GM04504 (cell line): Measurements from ENCODE around the gene CNFN.
A peak's percentile ranks its signal among the peaks of the same experiment; 100 is the strongest.

Experiments used
- DNase-seq: peaks from one replicate; pipeline ENCODE4 v3.0.0-alpha.2; 2012; ENCODE audit warnings: low read depth

Gene CNFN

GRCh38 chr19:42389899-42390298 lies at the start of gene CNFN:
TSS of gene CNFN (minus strand) at chr19:42390297. CDS start at chr19:42389037, 1,260 bp downstream.
- no peak for DNase-seq

GRCh38 chr19:42436006-42436405 lies 45.9 kb upstream of the CNFN start:
- no peak for DNase-seq

GRCh38 chr19:42435316-42435715 lies 45.2 kb upstream of the CNFN start:
- DNase-seq, result no peak

GRCh38 chr19:42433503-42434260 lies 43.6 kb upstream of the CNFN start:
- no peak for DNase-seq

GRCh38 chr19:42431486-42431885 lies 41.4 kb upstream of the CNFN start:
- no peak for DNase-seq

GRCh38 chr19:42428676-42429075 lies 38.6 kb upstream of the CNFN start:
- no peak for DNase-seq

- DNase-seq, result no peak
These were observed 37.2 kb upstream of the CNFN start, which contains the start of gene LIPE for GRCh38 chr19:42427313-42427712. TSS of gene LIPE (minus strand) at chr19:42427388. CDS start at chr19:42427149, 239 bp downstream.

- no peak for DNase-seq
These were observed 36.5 kb upstream of the CNFN start for GRCh38 chr19:42426643-42427042.

- DNase-seq, result no peak
These were observed 34.6 kb upstream of the CNFN start for GRCh38 chr19:42424712-42425131.

GRCh38 chr19:42424345-42424707 lies 34.2 kb upstream of the CNFN start:
- no peak for DNase-seq

- DNase-seq, result peak; percentile 75
These were observed 33.6 kb upstream of the CNFN start for GRCh38 chr19:42423462-42424344.

- no peak for DNase-seq
These were observed 32.9 kb upstream of the CNFN start for GRCh38 chr19:42422901-42423461.

GRCh38 chr19:42422092-42422900 lies 32.2 kb upstream of the CNFN start:
- no peak for DNase-seq

- no peak for DNase-seq
These were observed 31.5 kb upstream of the CNFN start for GRCh38 chr19:42421591-42422031.

- DNase-seq, result no peak
These were observed 31.0 kb upstream of the CNFN start for GRCh38 chr19:42421101-42421500.

GRCh38 chr19:42420055-42420544 lies 30.0 kb upstream of the CNFN start:
- DNase-seq, result no peak

GRCh38 chr19:42419309-42419708 lies 29.2 kb upstream of the CNFN start:
- no peak for DNase-seq

GRCh38 chr19:42412661-42413076 lies 22.6 kb upstream of the CNFN start:
- no peak for DNase-seq

GRCh38 chr19:42412227-42412626 lies 22.1 kb upstream of the CNFN start:
- DNase-seq, result no peak

- no peak for DNase-seq
These were observed 21.6 kb upstream of the CNFN start for GRCh38 chr19:42411581-42412178.

GRCh38 chr19:42410371-42410770 lies 20.3 kb upstream of the CNFN start:
- DNase-seq, result no peak
